ENCODE results near the gene PSMB2. TPM values are rescaled to one million over a fixed set of nuclear protein-coding genes. Genes with fewer than 3 reads are reported as not detected.

PSMB2 gene
- total and polyA plus RNA-seq, 10 of the 15 experiments (the other 5 are each of a cell fraction or from before 2014, with no cell fraction given) = 71.7 to 299 (median 145) TPM

DNA sequence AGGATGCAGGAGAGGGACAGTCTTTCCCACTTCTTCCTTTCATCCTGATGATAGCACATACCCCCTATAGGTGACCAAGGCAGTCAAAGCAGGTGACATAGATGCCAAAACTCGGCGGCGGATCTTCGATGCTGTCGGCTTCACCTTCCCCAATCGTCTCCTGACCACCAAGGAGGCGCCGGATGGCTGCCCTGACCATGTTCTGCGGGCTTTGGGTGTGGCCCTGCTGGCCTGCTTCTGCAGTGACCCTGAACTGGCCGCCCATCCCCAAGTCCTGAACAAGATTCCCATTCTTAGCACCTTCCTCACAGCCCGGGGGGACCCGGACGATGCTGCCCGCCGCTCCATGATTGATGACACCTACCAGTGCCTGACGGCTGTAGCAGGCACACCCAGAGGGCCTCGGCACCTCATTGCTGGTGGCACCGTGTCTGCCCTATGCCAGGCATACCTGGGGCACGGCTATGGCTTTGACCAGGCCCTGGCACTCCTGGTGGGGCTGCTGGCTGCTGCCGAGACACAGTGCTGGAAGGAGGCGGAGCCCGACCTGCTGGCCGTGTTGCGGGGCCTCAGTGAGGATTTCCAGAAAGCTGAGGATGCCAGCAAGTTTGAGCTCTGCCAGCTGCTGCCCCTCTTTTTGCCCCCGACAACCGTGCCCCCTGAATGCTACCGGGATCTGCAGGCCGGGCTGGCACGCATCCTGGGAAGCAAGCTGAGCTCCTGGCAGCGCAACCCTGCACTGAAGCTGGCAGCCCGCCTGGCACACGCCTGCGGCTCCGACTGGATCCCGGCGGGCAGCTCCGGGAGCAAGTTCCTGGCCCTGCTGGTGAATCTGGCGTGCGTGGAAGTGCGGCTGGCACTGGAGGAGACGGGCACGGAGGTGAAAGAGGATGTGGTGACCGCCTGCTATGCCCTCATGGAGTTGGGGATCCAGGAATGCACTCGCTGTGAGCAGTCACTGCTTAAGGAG, 80.8 kb downstream of the PSMB2 start:
- ChIA-PET RAD21 (ENCODE audit: unreplicated experiment) (interaction anchor here (4.9 kb wide), 1 partner anchor 108 kb away, joined by 46 read pairs; no protein-coding TSS in a partner anchor), POLR2A (no interaction called here), CTCF (interaction anchor here (0.6 to 4.9 kb wide), 4 partner anchors 8 to 207 kb away, joined by 3 to 69 read pairs (median 7); no protein-coding TSS in a partner anchor), SMC1A (ENCODE audit: uncharacterized antibody, unreplicated experiment) (interaction anchor here (2.1 to 3.2 kb wide), 2 partner anchors 105 to 109 kb away, joined by 11 to 25 read pairs; no protein-coding TSS in a partner anchor)
- Histone ChIP-seq H3K79me2 (ENCODE audit: control insufficient read depth, insufficient read depth, low read length) (peaks cover 30% of the 10 kb centered on the region), H3K9me3 (replicated peaks; ENCODE audit: control insufficient read depth, insufficient read depth, low read length) (no peaks in the 10 kb centered on the region), H3K4me1 (ENCODE audit: control insufficient read depth, insufficient read depth, low read length) (peaks cover 6% of the 10 kb centered on the region), H3K4me2 (ENCODE audit: control insufficient read depth, insufficient read depth) (no peak overlapping the region), H4K20me1 (ENCODE audit: control insufficient read depth, insufficient read depth) (no peaks in the 10 kb centered on the region), H2AFZ (ENCODE audit: control insufficient read depth, low read depth, low read length) (no peak overlapping the region), H3K27ac (ENCODE audit: control insufficient read depth, insufficient read depth) (no peak overlapping the region), H3K36me3 (ENCODE audit: control insufficient read depth in 2 of 2, insufficient read depth in 2 of 2, low read length in 1 of 2) (peaks cover 0 to 7% of the 10 kb centered on the region in 2 experiments; a peak in 2 of 4 replicates), H3K27me3 (replicated peaks in 1 of 2; ENCODE audit: control insufficient read depth in 2 of 2, insufficient read depth in 2 of 2, low read length in 1 of 2) (no peaks in the 10 kb centered on the region), H3K4me3 (no peak overlapping the region), H3K9ac (ENCODE audit: control insufficient read depth, insufficient read depth, low read length) (no peak overlapping the region)
- in situ Hi-C loops (cut with MboI) = loop anchor here (5.0 kb wide), 1 partner anchor 108 kb away; no protein-coding TSS in a partner anchor
- intact Hi-C loops (cut with micrococcal nuclease; ENCODE audit: unreplicated experiment) = no loop called here
- BruUV-seq (replicated peaks) = no TSS peak
- DNase-seq (ENCODE audit: low read depth, low spot score) (no peak), ATAC-seq (no peak), FAIRE-seq (no peak)
- 93% methylated on average over 44 of the region's 44 CpGs for WGBS (ENCODE audit: insufficient coverage, insufficient replicate concordance, low lambda C conversion rate, missing lambda C conversion rate)
- TF ChIP-seq SUPT20H (IDR thresholded peaks at IDR 0.05; ENCODE audit: borderline replicate concordance, control insufficient read depth, low read depth, low read length) (no peak), POU2F2 (IDR thresholded peaks at IDR 0.05; ENCODE audit: borderline replicate concordance, low read depth, low read length) (no peak), YBX1 (IDR thresholded peaks at IDR 0.05) (no peak), BHLHE40 (IDR thresholded peaks at IDR 0.05; ENCODE audit: borderline replicate concordance in 1 of 2, low read depth in 2 of 2, low read length in 1 of 2) (no peak), TCF3 (IDR thresholded peaks at IDR 0.05; ENCODE audit: borderline replicate concordance, insufficient read depth, low read depth, low read length) (no peak), NBN (IDR thresholded peaks at IDR 0.05) (no peak), ZSCAN29 (IDR thresholded peaks at IDR 0.05) (no peak), SMC3 (IDR thresholded peaks at IDR 0.05; ENCODE audit: borderline replicate concordance, low read length) (no peak), IKZF1 (conservative IDR thresholded peaks at IDR 0.05) (no peak), ZNF592 (IDR thresholded peaks at IDR 0.05) (no peak), HSF1 (IDR thresholded peaks at IDR 0.05; ENCODE audit: low read depth, low read length) (no peak), ZNF217 (IDR thresholded peaks at IDR 0.05) (no peak), NFXL1 (IDR thresholded peaks at IDR 0.05; ENCODE audit: borderline replicate concordance) (no peak), ASH2L (IDR thresholded peaks at IDR 0.05; ENCODE audit: borderline replicate concordance, low read depth) (no peak)
- TF ChIP-seq, protein P1, sequence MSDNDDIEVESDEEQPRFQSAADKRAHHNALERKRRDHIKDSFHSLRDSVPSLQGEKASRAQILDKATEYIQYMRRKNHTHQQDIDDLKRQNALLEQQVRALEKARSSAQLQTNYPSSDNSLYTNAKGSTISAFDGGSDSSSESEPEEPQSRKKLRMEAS (IDR thresholded peaks at IDR 0.05; ENCODE audit: low read depth, low read length) = no peak
